ENCODE measurements around the gene ICAM3.

GRCh38 chr19:10318807-10319682, 20.4 kb downstream of the ICAM3 start:
- TF ChIP-seq CTCF (IDR thresholded peaks at IDR 0.05) (no peak), POLR2A (IDR thresholded peaks at IDR 0.05) (no peak)

All from breast epithelium (tissue), 3 donors.